NB4 (cell line): ENCODE data around the gene BACH1.

ENCODE experiments used
- CTCF ChIP-seq: IDR thresholded peaks from one replicate; pipeline ENCODE4 v1.5.1; 2012; ENCODE audit warnings: low read depth, low read length
- MAX ChIP-seq: IDR thresholded peaks from 2 replicates; pipeline ENCODE4 v1.6.1; 2011; ENCODE audit warnings: low read depth, low read length
- MYC ChIP-seq: IDR thresholded peaks from 2 replicates; pipeline ENCODE4 v1.6.1; 2011; ENCODE audit warnings: low read depth, low read length
- POLR2A ChIP-seq: IDR thresholded peaks from 2 replicates; pipeline ENCODE4 v1.6.1; 2011; ENCODE audit warnings: mild to moderate bottlenecking; ENCODE audit not compliant: insufficient read length; ENCODE audit errors: extremely low read depth

DNA sequence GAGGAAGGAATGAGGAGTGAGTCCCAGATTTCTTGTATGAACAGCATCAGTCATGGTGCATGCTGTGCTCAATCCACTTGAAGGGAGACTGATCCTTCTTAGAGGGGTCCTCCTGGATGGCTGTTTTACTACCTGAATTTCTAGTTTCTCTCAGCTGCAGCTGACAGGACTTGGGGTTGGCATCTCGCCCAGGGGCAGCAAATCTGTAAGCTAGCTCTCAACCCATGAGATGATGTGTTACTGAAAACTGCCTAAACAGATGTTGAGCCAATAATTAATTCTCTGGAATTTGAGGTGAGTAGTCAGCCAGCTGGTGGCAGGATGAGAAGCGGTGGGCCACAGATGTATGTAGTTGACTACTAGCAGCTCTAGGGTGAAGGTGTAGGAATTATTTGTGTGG is 19.6 kb downstream of the BACH1 start:
- TF ChIP-seq CTCF: no peak
- TF ChIP-seq POLR2A: no peak
- TF ChIP-seq MAX: no peak
- TF ChIP-seq MYC: no peak
